ENCODE results near the gene EEF2K. TPM values are rescaled to one million over a fixed set of nuclear protein-coding genes. Genes with fewer than 3 reads are reported as not detected.

The EEF2K gene
- total RNA-seq, 2 experiments from 2014 or later, result 10.1 to 13.2 TPM

- Histone ChIP-seq H3K27me3 (ENCODE audit: control insufficient read depth in 1 of 2, insufficient read depth in 2 of 2, low read length in 2 of 2) (no peaks in the 10 kb centered on the region), H3K4me1 (ENCODE audit: insufficient read depth, low read length) (peaks cover 10% of the 10 kb centered on the region), H3K4me3 (ENCODE audit: low read length) (no peak overlapping the region), H3K36me3 (ENCODE audit: insufficient read depth, low read length) (peaks cover 95% of the 10 kb centered on the region), H3K9me3 (ENCODE audit: control insufficient read depth in 1 of 2, insufficient read depth in 1 of 2, low read length in 2 of 2) (no peaks in the 10 kb centered on the region), H3K27ac (ENCODE audit: low read depth in 1 of 2, low read length in 2 of 2) (no peak overlapping the region)
- DNase-seq, result peak; percentile 54 to 89 (median 69)
- TF ChIP-seq CTCF (IDR thresholded peaks at IDR 0.05), result peak; percentile 99
- no peaks in the 10 kb centered on the region for H3K27me3 Mint-ChIP-seq
- no peaks in the 10 kb centered on the region for H3K9me3 Mint-ChIP-seq
- intact Hi-C loops (cut with DNase I, micrococcal nuclease), result loop anchor here (2.0 to 5.0 kb wide), 4 partner anchors 36 to 1133 kb away; partner anchors contain the start of gene CDR2 (in 1 of the 2)
- H3K4me1 Mint-ChIP-seq (ENCODE audit: low read depth), result peaks cover 11% of the 10 kb centered on the region
- ChIA-PET POLR2A (interaction anchor here (0.9 to 1.2 kb wide), 4 partner anchors 34 to 53 kb away, joined by 4 to 10 read pairs (median 6); partner anchors contain the start of gene CDR2), CTCF (interaction anchor here (0.6 to 1.6 kb wide), 19 partner anchors 8 to 100 kb away, joined by 3 to 10 read pairs (median 5); no protein-coding TSS in a partner anchor)
- peaks cover 81% of the 10 kb centered on the region for H3K36me3 Mint-ChIP-seq (ENCODE audit: low read depth)
- no peak overlapping the region for H3K4me3 Mint-ChIP-seq
- peak; percentile 81 for ATAC-seq (ENCODE audit: poor library complexity)
- peak overlapping the region; percentile 82 for H3K27ac Mint-ChIP-seq
Observed at GRCh38 chr16:22321340-22322001, 115.4 kb downstream of the EEF2K start.

GRCh38 chr16:22322021-22322471 lies 116.0 kb downstream of the EEF2K start:
- DNase-seq (peak in 1 of 14 experiments; percentile 24), ATAC-seq (ENCODE audit: poor library complexity) (no peak)
- Histone ChIP-seq H3K27ac (ENCODE audit: low read depth in 1 of 2, low read length in 2 of 2) (no peak overlapping the region), H3K4me3 (ENCODE audit: low read length) (no peak overlapping the region), H3K36me3 (ENCODE audit: insufficient read depth, low read length) (peaks cover 95% of the 10 kb centered on the region), H3K9me3 (ENCODE audit: control insufficient read depth in 1 of 2, insufficient read depth in 1 of 2, low read length in 2 of 2) (no peaks in the 10 kb centered on the region), H3K4me1 (ENCODE audit: insufficient read depth, low read length) (peaks cover 11% of the 10 kb centered on the region), H3K27me3 (ENCODE audit: control insufficient read depth in 1 of 2, insufficient read depth in 2 of 2, low read length in 2 of 2) (no peaks in the 10 kb centered on the region)
- POLR2A ChIA-PET, result interaction anchor here (1.2 kb wide), 1 partner anchor 51 kb away, joined by 10 read pairs; no protein-coding TSS in a partner anchor
- H3K4me1 Mint-ChIP-seq (ENCODE audit: low read depth), result peaks cover 11% of the 10 kb centered on the region
- TF ChIP-seq CTCF (IDR thresholded peaks at IDR 0.05), result no peak
- intact Hi-C loops (cut with DNase I, micrococcal nuclease), result loop anchor here (5.0 kb wide), 2 partner anchors 35 to 765 kb away; no protein-coding TSS in a partner anchor
- no peaks in the 10 kb centered on the region for H3K27me3 Mint-ChIP-seq
- no peak overlapping the region for H3K27ac Mint-ChIP-seq
- H3K36me3 Mint-ChIP-seq (ENCODE audit: low read depth), result peaks cover 84% of the 10 kb centered on the region
- no peak overlapping the region for H3K4me3 Mint-ChIP-seq
- CTCF ChIA-PET, result interaction anchor here (1.4 to 1.6 kb wide), 2 partner anchors 22 to 53 kb away, joined by 9 to 10 read pairs; no protein-coding TSS in a partner anchor
- no peaks in the 10 kb centered on the region for H3K9me3 Mint-ChIP-seq

GRCh38 chr16:22322741-22323140 lies 116.7 kb downstream of the EEF2K start:
- POLR2A ChIA-PET, result interaction anchor here (1.8 kb wide), 1 partner anchor 36 kb away, joined by 9 read pairs; no protein-coding TSS in a partner anchor
- no peaks in the 10 kb centered on the region for H3K9me3 ChIP-seq (ENCODE audit: control insufficient read depth in 1 of 2, insufficient read depth in 1 of 2, low read length in 2 of 2)
- TF ChIP-seq CTCF (IDR thresholded peaks at IDR 0.05), result no peak
- peaks cover 95% of the 10 kb centered on the region for H3K36me3 ChIP-seq (ENCODE audit: insufficient read depth, low read length)
- DNase-seq (no peak), ATAC-seq (ENCODE audit: poor library complexity) (no peak)
- H3K27me3 ChIP-seq (ENCODE audit: control insufficient read depth in 1 of 2, insufficient read depth in 2 of 2, low read length in 2 of 2), result no peaks in the 10 kb centered on the region
- intact Hi-C loops (cut with DNase I, micrococcal nuclease), result loop anchor here (5.0 kb wide), 2 partner anchors 35 to 765 kb away; no protein-coding TSS in a partner anchor
- Mint-ChIP-seq H3K4me3 (no peak overlapping the region), H3K36me3 (ENCODE audit: low read depth) (peaks cover 84% of the 10 kb centered on the region), H3K4me1 (ENCODE audit: low read depth) (peaks cover 11% of the 10 kb centered on the region), H3K27ac (no peak overlapping the region), H3K27me3 (no peaks in the 10 kb centered on the region), H3K9me3 (no peaks in the 10 kb centered on the region)
- no peak overlapping the region for H3K4me3 ChIP-seq (ENCODE audit: low read length)
- CTCF ChIA-PET, result no interaction called here
- H3K27ac ChIP-seq (ENCODE audit: low read depth in 1 of 2, low read length in 2 of 2), result no peak overlapping the region
- H3K4me1 ChIP-seq (ENCODE audit: insufficient read depth, low read length), result peaks cover 15% of the 10 kb centered on the region
